HEK293 (cell line): ENCODE results near the gene OSBPL10.

Experiments used
- KLF16 ChIP-seq: fragments of 450-650 bp; formaldehyde crosslinking; IDR thresholded peaks from 2 replicates; pipeline ENCODE4 v1.5.1; 2017; ENCODE audit warnings: missing biosample characterization, missing genetic modification characterization
- ZNF311 ChIP-seq: fragments of 450-650 bp; formaldehyde crosslinking; IDR thresholded peaks from 2 replicates; pipeline ENCODE4 v1.5.1; 2017; ENCODE audit warnings: missing biosample characterization, missing genetic modification characterization, borderline replicate concordance
- ZNF830 ChIP-seq: fragments of 450-650 bp; IDR thresholded peaks from 2 replicates; pipeline ENCODE4 v1.5.0; 2018; ENCODE audit warnings: missing biosample characterization, missing genetic modification characterization, low read depth, mild to moderate bottlenecking, moderate library complexity
- TF ChIP-seq, protein P1 (sequence below): fragments of 450-650 bp; formaldehyde crosslinking; IDR thresholded peaks from 2 replicates; pipeline ENCODE4 v1.5.1; 2016; ENCODE audit warnings: missing biosample characterization, missing genetic modification characterization
- TF ChIP-seq, protein P2 (sequence below): sonication (generic); formaldehyde crosslinking; IDR thresholded peaks from 2 replicates; pipeline ENCODE4 v1.8.1; 2022; ENCODE audit warnings: mild to moderate bottlenecking, moderate library complexity, missing genetic modification reagents
- TF ChIP-seq, protein P3 (sequence below): fragments of 450-650 bp; formaldehyde crosslinking; IDR thresholded peaks from 2 replicates; pipeline ENCODE4 v1.5.1; 2016; ENCODE audit warnings: missing biosample characterization, missing genetic modification characterization, low read depth

DNA sequence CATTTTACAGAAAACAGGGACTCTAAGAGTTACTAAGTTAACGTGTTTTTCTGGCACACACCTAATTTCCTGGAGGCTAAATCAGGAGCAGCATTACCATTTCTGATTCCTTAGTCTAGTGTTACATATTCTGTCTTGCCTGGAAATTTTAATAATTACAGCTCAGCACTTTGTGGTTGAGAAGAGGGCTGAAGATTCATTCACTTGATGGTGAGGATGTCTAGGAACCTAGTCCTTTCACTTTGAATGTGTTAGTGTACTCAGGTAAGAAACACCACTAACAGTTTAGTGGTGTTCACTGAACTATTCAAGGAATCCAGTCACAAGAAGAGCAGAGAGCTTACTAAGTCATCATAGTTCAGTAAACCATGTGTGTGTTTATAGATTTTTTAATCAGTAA is 345.5 kb downstream of the OSBPL10 start:
- TF ChIP-seq ZNF830 (no peak), KLF16 (tag by site-specific recombination) (no peak), ZNF311 (no peak)
- TF ChIP-seq, protein P1, sequence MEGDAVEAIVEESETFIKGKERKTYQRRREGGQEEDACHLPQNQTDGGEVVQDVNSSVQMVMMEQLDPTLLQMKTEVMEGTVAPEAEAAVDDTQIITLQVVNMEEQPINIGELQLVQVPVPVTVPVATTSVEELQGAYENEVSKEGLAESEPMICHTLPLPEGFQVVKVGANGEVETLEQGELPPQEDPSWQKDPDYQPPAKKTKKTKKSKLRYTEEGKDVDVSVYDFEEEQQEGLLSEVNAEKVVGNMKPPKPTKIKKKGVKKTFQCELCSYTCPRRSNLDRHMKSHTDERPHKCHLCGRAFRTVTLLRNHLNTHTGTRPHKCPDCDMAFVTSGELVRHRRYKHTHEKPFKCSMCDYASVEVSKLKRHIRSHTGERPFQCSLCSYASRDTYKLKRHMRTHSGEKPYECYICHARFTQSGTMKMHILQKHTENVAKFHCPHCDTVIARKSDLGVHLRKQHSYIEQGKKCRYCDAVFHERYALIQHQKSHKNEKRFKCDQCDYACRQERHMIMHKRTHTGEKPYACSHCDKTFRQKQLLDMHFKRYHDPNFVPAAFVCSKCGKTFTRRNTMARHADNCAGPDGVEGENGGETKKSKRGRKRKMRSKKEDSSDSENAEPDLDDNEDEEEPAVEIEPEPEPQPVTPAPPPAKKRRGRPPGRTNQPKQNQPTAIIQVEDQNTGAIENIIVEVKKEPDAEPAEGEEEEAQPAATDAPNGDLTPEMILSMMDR (tag by site-specific recombination): no peak
- TF ChIP-seq, protein P2, sequence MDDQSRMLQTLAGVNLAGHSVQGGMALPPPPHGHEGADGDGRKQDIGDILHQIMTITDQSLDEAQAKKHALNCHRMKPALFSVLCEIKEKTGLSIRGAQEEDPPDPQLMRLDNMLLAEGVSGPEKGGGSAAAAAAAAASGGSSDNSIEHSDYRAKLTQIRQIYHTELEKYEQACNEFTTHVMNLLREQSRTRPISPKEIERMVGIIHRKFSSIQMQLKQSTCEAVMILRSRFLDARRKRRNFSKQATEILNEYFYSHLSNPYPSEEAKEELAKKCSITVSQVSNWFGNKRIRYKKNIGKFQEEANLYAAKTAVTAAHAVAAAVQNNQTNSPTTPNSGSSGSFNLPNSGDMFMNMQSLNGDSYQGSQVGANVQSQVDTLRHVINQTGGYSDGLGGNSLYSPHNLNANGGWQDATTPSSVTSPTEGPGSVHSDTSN: no peak
- TF ChIP-seq, protein P3, sequence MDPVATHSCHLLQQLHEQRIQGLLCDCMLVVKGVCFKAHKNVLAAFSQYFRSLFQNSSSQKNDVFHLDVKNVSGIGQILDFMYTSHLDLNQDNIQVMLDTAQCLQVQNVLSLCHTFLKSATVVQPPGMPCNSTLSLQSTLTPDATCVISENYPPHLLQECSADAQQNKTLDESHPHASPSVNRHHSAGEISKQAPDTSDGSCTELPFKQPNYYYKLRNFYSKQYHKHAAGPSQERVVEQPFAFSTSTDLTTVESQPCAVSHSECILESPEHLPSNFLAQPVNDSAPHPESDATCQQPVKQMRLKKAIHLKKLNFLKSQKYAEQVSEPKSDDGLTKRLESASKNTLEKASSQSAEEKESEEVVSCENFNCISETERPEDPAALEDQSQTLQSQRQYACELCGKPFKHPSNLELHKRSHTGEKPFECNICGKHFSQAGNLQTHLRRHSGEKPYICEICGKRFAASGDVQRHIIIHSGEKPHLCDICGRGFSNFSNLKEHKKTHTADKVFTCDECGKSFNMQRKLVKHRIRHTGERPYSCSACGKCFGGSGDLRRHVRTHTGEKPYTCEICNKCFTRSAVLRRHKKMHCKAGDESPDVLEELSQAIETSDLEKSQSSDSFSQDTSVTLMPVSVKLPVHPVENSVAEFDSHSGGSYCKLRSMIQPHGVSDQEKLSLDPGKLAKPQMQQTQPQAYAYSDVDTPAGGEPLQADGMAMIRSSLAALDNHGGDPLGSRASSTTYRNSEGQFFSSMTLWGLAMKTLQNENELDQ (tag by site-specific recombination): no peak
